Measurements from ENCODE around the gene ZFP42. TPM values are rescaled to one million over a fixed set of nuclear protein-coding genes. Genes with fewer than 3 reads are reported as not detected.

ZFP42 gene
- polyA plus RNA-seq, 2 of the 4 experiments (the other 2 are of a cell fraction), result not detected

DNA sequence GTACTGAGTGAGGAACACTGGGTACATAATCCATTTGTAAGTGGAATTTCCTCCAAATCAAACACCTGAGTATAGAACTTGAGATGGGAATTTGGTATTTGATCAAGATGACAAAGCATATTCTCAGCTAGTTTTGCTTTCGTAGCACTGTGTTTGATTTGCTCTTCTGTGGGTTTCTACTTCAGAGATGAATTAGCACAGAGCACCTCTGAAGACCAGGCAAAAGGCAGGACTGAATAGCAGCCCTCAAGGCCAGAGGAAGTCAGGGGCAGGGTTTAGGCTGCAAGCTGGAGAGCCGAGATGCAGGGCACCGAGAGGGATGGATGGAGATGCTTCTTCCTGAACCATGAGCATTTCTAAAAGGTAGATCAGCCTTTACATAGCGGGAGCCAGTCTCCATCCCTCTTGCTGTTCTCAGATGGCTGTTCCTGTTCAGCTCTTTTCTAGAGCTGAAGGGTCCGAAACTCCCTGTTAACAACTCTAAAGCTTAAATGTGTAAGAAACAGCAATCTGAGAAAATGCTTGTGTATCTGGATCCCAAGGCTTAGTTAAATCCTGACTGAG is 10.8 kb downstream of the ZFP42 start (continued):
- TF ChIP-seq REST (IDR thresholded peaks at IDR 0.05), result no peak
- TF ChIP-seq POLR2AphosphoS2 (conservative IDR thresholded peaks at IDR 0.05; ENCODE audit: low read length), result no peak
- no peak for TF ChIP-seq FOXS1 (CRISPR knock-in tag; IDR thresholded peaks at IDR 0.05)
- TF ChIP-seq RARB (CRISPR knock-in tag; IDR thresholded peaks at IDR 0.05), result no peak
- TF ChIP-seq HOXB13 (CRISPR knock-in tag; IDR thresholded peaks at IDR 0.05; ENCODE audit: low read depth), result no peak
- no peak for TF ChIP-seq ESRRA (IDR thresholded peaks at IDR 0.05; ENCODE audit: borderline replicate concordance, low read length)
- no peak for TF ChIP-seq ZFP36 (IDR thresholded peaks at IDR 0.05; ENCODE audit: borderline replicate concordance, partially characterized antibody)

DNA sequence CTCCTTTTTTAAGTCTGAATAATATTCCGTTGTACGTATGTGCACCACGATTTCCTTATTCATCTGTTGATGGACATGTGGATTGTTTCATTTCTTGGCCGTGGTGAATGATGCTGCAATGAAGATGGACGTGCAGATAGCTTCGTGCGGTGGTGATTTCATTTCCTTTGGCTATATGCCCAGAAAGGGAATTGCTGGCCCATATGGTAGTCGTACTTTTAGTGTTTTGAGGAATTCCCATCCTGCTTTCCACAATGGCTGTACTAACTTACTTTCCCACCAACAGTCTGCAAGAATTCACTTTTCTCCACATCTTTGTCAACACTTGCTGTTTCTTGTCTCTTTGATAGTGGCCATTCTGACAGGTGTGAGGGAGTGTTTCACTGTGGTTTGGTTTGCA is 12.8 kb downstream of the ZFP42 start:
- ChIA-PET POLR2A (no interaction called here), CTCF (no interaction called here)
- Histone ChIP-seq H3K27ac (no peak overlapping the region), H3K4me1 (no peaks in the 10 kb centered on the region), H3K4me3 (no peak overlapping the region), H3K4me2 (no peak overlapping the region; the same call in 2 of the 3 replicates), H3K9me3 (no peaks in the 10 kb centered on the region)
- no peak for TF ChIP-seq MYC (IDR thresholded peaks at IDR 0.05; ENCODE audit: borderline replicate concordance, low read length)
- peak; percentile 18; the same call in 1 of the 2 replicates for TF ChIP-seq JUNB (IDR thresholded peaks at IDR 0.05)
- no peak for TF ChIP-seq RAD21 (conservative IDR thresholded peaks at IDR 0.05 in 1 of 2, IDR thresholded peaks at IDR 0.05 in 1 of 2)
- TF ChIP-seq GATA3 (IDR thresholded peaks at IDR 0.05; ENCODE audit: borderline replicate concordance), result peak; percentile 57
- TF ChIP-seq, protein P1, sequence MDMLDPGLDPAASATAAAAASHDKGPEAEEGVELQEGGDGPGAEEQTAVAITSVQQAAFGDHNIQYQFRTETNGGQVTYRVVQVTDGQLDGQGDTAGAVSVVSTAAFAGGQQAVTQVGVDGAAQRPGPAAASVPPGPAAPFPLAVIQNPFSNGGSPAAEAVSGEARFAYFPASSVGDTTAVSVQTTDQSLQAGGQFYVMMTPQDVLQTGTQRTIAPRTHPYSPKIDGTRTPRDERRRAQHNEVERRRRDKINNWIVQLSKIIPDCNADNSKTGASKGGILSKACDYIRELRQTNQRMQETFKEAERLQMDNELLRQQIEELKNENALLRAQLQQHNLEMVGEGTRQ (IDR thresholded peaks at IDR 0.05), result no peak
- TF ChIP-seq CEBPB (IDR thresholded peaks at IDR 0.05), result peak in 1 of 2 experiments; percentile 48; a peak in 1 of 4 replicates
- no peak for TF ChIP-seq SREBF2 (IDR thresholded peaks at IDR 0.05)
- DNase-seq (ENCODE audit: low read depth in 1 of 2, low spot score in 1 of 2), result peak in 1 of 2 experiments; percentile 59
- ATAC-seq, result peak in 1 of 2 experiments; percentile 61; a peak in 2 of 6 replicates
- 33% methylated on average over 8 of the region's 8 CpGs for WGBS (ENCODE audit: missing lambda C conversion rate)
- no peak for FAIRE-seq

DNA sequence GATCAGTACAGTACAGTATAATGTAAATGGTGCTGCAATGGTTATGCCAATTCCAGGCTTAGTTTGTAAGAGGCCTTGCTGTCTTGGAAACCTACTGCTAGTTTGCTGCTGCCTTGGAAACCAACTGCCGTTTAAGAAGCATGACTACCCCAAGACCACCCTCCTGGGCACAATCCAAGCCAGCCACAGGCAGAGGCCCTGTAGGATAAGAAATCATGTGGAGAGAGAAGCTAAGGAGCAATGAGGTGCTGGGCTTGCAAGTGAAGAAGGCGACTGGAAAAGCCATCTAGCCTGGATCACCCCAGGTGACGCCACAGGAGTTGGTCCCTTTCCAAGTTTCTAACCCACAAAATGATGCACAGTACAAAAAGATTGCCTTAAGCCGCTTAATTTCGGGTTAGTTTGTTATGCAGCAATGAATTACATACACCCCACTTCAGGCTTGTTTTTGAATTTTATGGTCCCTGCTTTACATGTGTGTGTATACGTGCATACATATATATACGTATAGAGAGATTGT is 16.9 kb downstream of the ZFP42 start:
- H3K4me2 ChIP-seq, result no peak overlapping the region
- CTCF ChIA-PET, result no interaction called here
- WGBS (ENCODE audit: missing lambda C conversion rate), result 87% methylated on average over 7 of the region's 7 CpGs
- POLR2A ChIA-PET, result no interaction called here
- H3K27ac ChIP-seq, result no peak overlapping the region
- DNase-seq (ENCODE audit: low read depth in 1 of 2, low spot score in 1 of 2), result no peak
- H3K4me3 ChIP-seq, result no peak overlapping the region
- H3K4me1 ChIP-seq, result peaks cover 11% of the 10 kb centered on the region
- no peaks in the 10 kb centered on the region for H3K9me3 ChIP-seq
- no peak for FAIRE-seq
- no peak for ATAC-seq
- TF ChIP-seq MAX (IDR thresholded peaks at IDR 0.05), result no peak
- no peak for TF ChIP-seq POLR2AphosphoS2 (conservative IDR thresholded peaks at IDR 0.05; ENCODE audit: low read length)
- no peak for TF ChIP-seq CBX8 (IDR thresholded peaks at IDR 0.05)
- no peak for TF ChIP-seq MYC (IDR thresholded peaks at IDR 0.05; ENCODE audit: borderline replicate concordance, low read length)
- TF ChIP-seq, protein P1 (IDR thresholded peaks at IDR 0.05), result no peak
- no peak for TF ChIP-seq ATOH8 (CRISPR knock-in tag; IDR thresholded peaks at IDR 0.05; ENCODE audit: low read depth)
- TF ChIP-seq SMC3 (IDR thresholded peaks at IDR 0.05), result no peak
- no peak for TF ChIP-seq SREBF2 (IDR thresholded peaks at IDR 0.05)
- TF ChIP-seq FOXS1 (CRISPR knock-in tag; IDR thresholded peaks at IDR 0.05), result no peak
- no peak for TF ChIP-seq JUNB (IDR thresholded peaks at IDR 0.05)
- no peak for TF ChIP-seq ZC3H11A (IDR thresholded peaks at IDR 0.05)
- TF ChIP-seq NR3C1 (IDR thresholded peaks at IDR 0.05), result no peak
- TF ChIP-seq CBX2 (IDR thresholded peaks at IDR 0.05; ENCODE audit: borderline replicate concordance, low read depth), result no peak

Data from A549 (cell line).